Non-pigmented ciliary epithelial cell (primary cell): ENCODE measurements around the gene PTTG1IP.

Source experiments
- DNase-seq: peaks from one replicate; pipeline ENCODE4 v3.0.0-alpha.2; 2010; ENCODE audit warnings: low read depth

Gene PTTG1IP

GRCh38 chr21:44895859-44896258 is 22.4 kb upstream of the PTTG1IP start:
- no peak for DNase-seq

GRCh38 chr21:44894687-44895302 is 21.3 kb upstream of the PTTG1IP start:
- DNase-seq: no peak

GRCh38 chr21:44893948-44894656 is 20.6 kb upstream of the PTTG1IP start:
- no peak for DNase-seq

GRCh38 chr21:44893278-44893556 is 19.7 kb upstream of the PTTG1IP start:
- DNase-seq: no peak

- no peak for DNase-seq
Observed at GRCh38 chr21:44892536-44893277, 19.2 kb upstream of the PTTG1IP start.

GRCh38 chr21:44892095-44892494 is 18.6 kb upstream of the PTTG1IP start:
- DNase-seq: no peak

- DNase-seq: no peak
Observed at GRCh38 chr21:44891631-44892031, 18.1 kb upstream of the PTTG1IP start.

- no peak for DNase-seq
Observed at GRCh38 chr21:44890961-44891541, 17.6 kb upstream of the PTTG1IP start.

- no peak for DNase-seq
Observed at GRCh38 chr21:44890338-44890931, 16.9 kb upstream of the PTTG1IP start.

- DNase-seq: no peak
Observed at GRCh38 chr21:44889625-44890337, 16.3 kb upstream of the PTTG1IP start.

GRCh38 chr21:44888581-44889550 is 15.4 kb upstream of the PTTG1IP start:
- no peak for DNase-seq

- no peak for DNase-seq
Observed at GRCh38 chr21:44887807-44888580, 14.5 kb upstream of the PTTG1IP start.

GRCh38 chr21:44887126-44887806 is 13.8 kb upstream of the PTTG1IP start:
- no peak for DNase-seq

- no peak for DNase-seq
Observed at GRCh38 chr21:44886113-44887075, 12.9 kb upstream of the PTTG1IP start.

GRCh38 chr21:44885615-44886014 is 12.1 kb upstream of the PTTG1IP start:
- DNase-seq: no peak

GRCh38 chr21:44884097-44884496 is 10.6 kb upstream of the PTTG1IP start:
- no peak for DNase-seq

- DNase-seq: no peak
Observed at GRCh38 chr21:44883250-44883649, 9.8 kb upstream of the PTTG1IP start.

- no peak for DNase-seq
Observed at GRCh38 chr21:44881198-44881872, 7.8 kb upstream of the PTTG1IP start.
